Measurements from ENCODE around the gene SLC25A29.
"Not testable (repeated sequence)": the region's sequence is repeated elsewhere in the genome, so short reads cannot be mapped to it uniquely, and the experiment has no call there.

SLC25A29 gene

DNA sequence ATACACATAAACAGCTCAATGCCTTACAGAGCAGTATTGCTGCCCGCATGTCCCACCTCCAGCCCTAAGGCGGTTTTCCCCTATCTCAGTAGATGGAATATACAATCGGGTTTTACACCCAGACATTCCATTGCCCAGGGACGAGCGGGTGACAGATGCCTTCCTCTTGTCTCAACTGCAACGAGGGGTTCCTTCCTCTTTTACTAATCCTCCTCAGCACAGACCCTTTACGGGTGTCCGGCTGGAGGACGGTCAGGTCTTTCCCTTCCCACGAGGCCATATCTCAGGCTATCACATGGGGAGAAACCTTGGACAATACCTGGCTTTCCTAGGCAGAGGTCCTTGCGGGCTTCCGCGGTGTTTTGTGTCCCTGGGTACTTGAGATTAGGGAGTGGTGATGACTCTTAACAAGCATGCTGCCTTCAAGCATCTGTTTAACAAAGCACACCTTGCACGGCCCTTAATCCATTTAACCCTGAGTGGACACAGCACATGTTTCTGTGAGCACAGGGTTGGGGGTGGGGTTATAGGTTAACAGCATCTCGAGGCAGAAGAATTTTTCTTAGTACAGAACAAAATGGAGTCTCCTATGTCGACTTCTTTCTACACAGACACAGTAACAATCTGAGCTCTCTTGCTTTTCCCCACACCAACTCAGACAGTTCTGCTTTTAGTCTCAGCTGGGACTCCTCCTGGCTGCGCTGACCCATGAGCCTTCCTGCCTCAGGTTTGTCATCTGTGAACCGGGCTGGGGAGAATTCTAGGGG, 6.0 kb upstream of the SLC25A29 start:
- not testable (repeated sequence) for DNase-seq (ENCODE audit: low spot score)

GRCh38 chr14:100309028-100309737, 2.9 kb upstream of the SLC25A29 start:
- no peak for DNase-seq (ENCODE audit: low spot score)

GRCh38 chr14:100308427-100308792, 2.2 kb upstream of the SLC25A29 start:
- DNase-seq (ENCODE audit: low spot score) = not testable (repeated sequence)

DNA sequence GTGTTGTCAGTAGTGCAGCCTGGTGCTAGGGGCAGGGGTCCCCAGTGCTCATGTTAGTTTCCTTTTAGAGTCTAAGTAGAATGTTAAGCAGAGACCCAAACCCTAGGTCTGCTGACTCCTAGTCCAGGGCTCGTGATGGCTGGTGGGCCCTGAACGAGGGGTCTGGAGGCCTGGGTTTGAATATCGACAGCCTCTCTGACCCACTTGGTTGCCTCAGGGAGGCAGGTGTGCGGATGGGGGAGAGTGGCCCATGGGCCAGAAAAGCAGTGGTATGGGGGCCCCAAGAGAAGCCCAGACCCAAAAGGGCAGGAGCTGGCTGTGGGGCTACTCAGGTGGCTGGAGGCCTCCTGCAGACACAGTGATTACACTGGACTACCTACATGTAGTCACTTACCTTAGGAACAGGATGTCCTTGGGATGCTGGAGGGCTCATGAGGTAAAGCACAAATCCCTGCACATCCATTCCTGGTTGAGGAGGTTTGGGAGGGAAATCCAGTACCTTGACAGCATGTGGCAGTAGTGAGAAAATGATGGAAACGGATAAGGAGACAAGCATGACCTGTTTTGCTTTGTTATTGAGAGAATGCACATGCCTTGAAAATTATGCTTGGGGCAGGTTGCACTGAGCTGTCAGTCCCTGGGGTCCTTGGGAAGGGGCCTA, 1.7 kb upstream of the SLC25A29 start:
- DNase-seq (ENCODE audit: low spot score) = no peak

- DNase-seq (ENCODE audit: low spot score) = no peak
These were observed 938 bp upstream of the SLC25A29 start for GRCh38 chr14:100306998-100307765.

DNA sequence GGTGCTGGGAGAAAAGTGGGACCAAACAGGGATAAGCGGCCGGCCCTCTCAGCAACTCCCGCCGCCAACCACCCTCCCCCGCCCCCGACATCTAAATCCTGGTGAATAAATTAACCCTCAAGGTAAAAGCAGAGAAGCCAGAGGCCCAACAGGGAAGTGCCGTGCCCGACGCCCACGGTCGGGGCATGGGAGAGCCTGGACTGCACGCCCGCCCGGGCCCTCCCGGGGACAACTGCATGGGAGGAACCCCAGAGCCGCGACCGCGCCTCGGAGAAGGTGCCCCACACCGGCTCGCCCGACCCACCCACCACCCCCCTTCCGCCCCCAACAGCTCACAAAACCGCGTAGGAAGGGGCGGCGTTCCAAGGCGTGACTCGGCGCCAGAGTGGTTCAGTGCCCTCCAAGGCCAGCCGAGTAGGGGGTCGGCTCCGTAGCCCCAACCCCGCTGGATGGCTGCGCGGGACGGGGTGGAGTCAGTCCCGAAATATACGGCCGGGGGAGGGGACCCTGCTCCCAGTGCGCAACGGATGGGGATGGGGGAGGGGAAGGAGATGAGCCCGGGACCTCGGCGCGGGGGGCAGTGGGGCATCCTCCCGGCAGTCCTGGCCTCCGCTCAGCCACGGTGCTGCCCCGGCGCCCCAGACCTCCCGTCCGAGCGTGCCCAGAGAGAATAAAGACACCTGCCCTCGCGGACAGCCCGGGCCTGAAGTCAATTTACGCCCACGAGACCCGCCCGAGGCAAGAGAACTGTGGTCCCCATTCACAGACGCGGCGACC, 732 bp downstream of the SLC25A29 start:
- no peak for DNase-seq (ENCODE audit: low spot score)

DNA sequence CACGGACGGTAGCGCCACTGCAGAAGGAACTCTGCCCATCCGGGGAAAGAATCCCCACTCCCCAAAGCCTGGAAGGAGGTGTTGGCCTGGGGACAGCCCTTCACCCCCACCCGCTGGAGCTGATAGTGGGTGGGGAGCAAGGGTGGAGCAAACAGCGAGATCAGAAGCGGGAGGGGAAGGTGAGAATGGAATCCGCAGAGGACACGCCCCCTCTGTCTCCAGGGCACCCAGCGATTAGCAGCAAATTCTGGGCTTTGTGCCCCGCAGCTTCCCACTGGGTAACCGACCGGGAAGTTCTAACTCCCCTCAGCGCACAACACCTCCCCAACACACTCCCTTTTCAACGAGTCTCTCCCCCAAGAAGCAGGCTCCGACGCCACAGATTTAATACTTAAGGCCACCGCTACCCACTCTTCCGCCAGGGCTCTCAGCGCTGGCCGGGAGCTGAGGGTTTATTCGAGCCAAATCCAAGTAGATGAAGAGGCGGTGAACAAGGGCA, 1.4 kb downstream of the SLC25A29 start:
- no peak for DNase-seq (ENCODE audit: low spot score)

DNA sequence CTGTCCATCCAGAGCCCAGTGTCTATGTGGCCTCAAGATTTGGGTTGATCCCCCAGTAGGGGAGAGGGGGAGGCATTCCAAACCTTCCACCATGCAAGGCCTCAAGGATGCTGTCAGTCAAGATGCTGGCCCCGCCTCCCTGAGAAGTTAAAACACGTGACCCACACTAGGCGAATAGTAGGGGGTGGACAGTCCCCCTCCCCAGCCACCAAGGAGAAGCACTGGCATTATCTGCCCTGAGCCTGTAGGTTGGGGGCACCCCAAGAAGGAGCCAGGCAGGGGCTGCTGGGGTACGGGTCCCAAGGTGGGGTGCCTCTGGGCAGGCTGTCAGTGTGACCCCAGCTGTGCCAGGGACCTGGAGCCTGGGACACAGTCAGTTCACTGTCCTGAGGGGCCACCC, 2.3 kb downstream of the SLC25A29 start:
- DNase-seq (ENCODE audit: low spot score) = no peak

GRCh38 chr14:100303179-100303578, 3.1 kb downstream of the SLC25A29 start:
- peak; percentile 22 for DNase-seq (ENCODE audit: low spot score)

- no peak for DNase-seq (ENCODE audit: low spot score)
These were observed 3.6 kb downstream of the SLC25A29 start for GRCh38 chr14:100302616-100303015.

DNA sequence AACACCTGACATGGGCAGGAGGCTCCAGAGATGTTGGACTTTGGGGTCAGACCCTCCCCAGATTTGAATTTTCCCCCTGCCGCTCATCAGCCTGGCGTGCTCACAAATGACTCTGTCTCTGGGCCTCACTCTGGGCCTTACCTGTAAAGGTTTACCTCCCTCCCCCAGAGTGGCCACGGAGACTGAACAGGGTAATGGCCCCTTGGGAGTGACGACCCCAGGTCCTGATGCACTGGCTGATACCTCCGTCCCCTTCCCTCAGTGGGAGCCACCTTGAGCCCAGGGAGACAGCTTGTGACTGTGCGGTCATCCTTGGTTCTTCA, 7.0 kb downstream of the SLC25A29 start:
- no peak for DNase-seq (ENCODE audit: low spot score)

DNA sequence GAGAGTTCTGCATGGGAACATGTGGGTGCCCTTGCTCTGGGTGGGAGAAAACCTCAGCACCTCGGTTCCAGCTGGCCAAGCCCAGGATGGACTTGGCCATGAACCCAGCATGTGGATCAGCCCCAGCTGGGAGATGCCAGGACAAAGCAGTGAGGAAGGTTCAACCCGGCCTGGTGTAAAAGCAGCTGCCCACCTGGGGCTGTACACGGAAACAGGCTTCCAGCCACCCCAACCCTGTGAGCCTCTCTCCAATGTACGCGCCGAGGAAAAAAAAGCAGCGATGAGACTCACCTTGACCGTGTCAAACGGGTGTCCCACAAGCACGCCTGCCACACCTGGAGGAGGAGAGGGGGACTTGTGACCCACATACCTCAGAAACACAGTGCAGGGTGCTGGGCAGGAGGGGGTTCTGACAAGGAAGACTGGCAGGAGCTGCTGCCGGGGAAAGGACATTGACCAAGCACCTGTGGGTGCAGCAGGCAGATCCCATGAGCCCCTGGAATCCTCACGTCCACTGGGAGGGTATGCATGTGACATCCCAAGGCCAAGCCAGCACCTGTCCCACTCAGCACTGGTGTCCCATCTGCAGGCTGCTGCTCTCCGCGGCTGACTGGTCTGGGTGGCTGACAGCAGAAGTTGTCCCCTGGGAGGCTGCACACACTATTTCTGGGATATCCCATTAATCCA, 7.5 kb downstream of the SLC25A29 start:
- DNase-seq (ENCODE audit: low spot score) = no peak

GRCh38 chr14:100297320-100298300, 8.6 kb downstream of the SLC25A29 start:
- no peak for DNase-seq (ENCODE audit: low spot score)

GRCh38 chr14:100296729-100297128, 9.5 kb downstream of the SLC25A29 start:
- not testable (repeated sequence) for DNase-seq (ENCODE audit: low spot score)

- no peak for DNase-seq (ENCODE audit: low spot score)
These were observed 10.1 kb downstream of the SLC25A29 start for GRCh38 chr14:100296106-100296651.

- DNase-seq (ENCODE audit: low spot score) = no peak
These were observed 10.7 kb downstream of the SLC25A29 start for GRCh38 chr14:100295376-100296105.

GRCh38 chr14:100294963-100295330, 11.3 kb downstream of the SLC25A29 start:
- DNase-seq (ENCODE audit: low spot score) = no peak

- DNase-seq (ENCODE audit: low spot score) = no peak
These were observed 11.9 kb downstream of the SLC25A29 start for GRCh38 chr14:100294213-100294962.
